Esophagus (tissue), 2 donors: ENCODE data around the gene MMEL1. TPM values are rescaled to one million over a fixed set of nuclear protein-coding genes. Genes with fewer than 3 reads are reported as not detected.

Experiments
- H3K27ac ChIP-seq, 2 donors: one replicate each; pipeline ENCODE4 v1.5.1; 2013; ENCODE audit warnings: low read depth in 2 of 2, mild to moderate bottlenecking in 2 of 2, inconsistent platforms in 1 of 2, low read length in 1 of 2, moderate library complexity in 1 of 2
- H3K27me3 ChIP-seq, 2 donors: one replicate each; pipeline ENCODE4 v1.6.1; 2013; ENCODE audit warnings: low read length in 2 of 2, control low read depth in 1 of 2, mild to moderate bottlenecking in 1 of 2; ENCODE audit not compliant: insufficient read depth in 2 of 2, control insufficient read depth in 1 of 2
- H3K36me3 ChIP-seq, 2 donors: one replicate each; pipeline ENCODE4 v1.6.1; 2013; ENCODE audit warnings: low read length in 1 of 2; ENCODE audit not compliant: control insufficient read depth in 2 of 2, insufficient read depth in 2 of 2
- H3K4me1 ChIP-seq, 2 donors: one replicate each; pipeline ENCODE4 v1.6.1; 2013; ENCODE audit warnings: low read length in 1 of 2; ENCODE audit not compliant: control insufficient read depth in 2 of 2, insufficient read depth in 2 of 2
- H3K4me3 ChIP-seq, 2 donors: one replicate each; pipeline ENCODE4 v1.5.1; 2013; ENCODE audit warnings: low read length in 2 of 2, mild to moderate bottlenecking in 2 of 2, low read depth in 1 of 2, moderate library complexity in 1 of 2
- H3K9me3 ChIP-seq, 2 donors: one replicate each; pipeline ENCODE4 v1.6.1; 2013; ENCODE audit warnings: mild to moderate bottlenecking in 2 of 2, low read depth in 1 of 2, low read length in 1 of 2, moderate library complexity in 1 of 2; ENCODE audit not compliant: control insufficient read depth in 2 of 2, insufficient read depth in 1 of 2
- WGBS, 2 donors: extraction: QIAGEN DNeasy Blood & Tissue Kit; methylation state at CpG; one replicate each; pipeline ENCODE4 v1.1.7; 2013; 5-methylcytosine and 5-hydroxymethylcytosine counted together
- polyA plus RNA-seq, 2 donors: library from polyadenylated mRNA; stranded (reverse); fragments of 200-250 nt; gene quantifications; one replicate each; pipeline ENCODE4 v1.2.3, GENCODE V29; 2013
- donor health status: healthy with polysubstance abuse.
- donor health status: Bipolar disorder and iron deficiency.

The MMEL1 gene
- polyA plus RNA-seq, 2 donors: 3.4 to 11.6 TPM

GRCh38 chr1:2612591-2613365, 20.0 kb downstream of the MMEL1 start:
- H3K27me3 ChIP-seq: no peaks in the 10 kb centered on the region

DNA sequence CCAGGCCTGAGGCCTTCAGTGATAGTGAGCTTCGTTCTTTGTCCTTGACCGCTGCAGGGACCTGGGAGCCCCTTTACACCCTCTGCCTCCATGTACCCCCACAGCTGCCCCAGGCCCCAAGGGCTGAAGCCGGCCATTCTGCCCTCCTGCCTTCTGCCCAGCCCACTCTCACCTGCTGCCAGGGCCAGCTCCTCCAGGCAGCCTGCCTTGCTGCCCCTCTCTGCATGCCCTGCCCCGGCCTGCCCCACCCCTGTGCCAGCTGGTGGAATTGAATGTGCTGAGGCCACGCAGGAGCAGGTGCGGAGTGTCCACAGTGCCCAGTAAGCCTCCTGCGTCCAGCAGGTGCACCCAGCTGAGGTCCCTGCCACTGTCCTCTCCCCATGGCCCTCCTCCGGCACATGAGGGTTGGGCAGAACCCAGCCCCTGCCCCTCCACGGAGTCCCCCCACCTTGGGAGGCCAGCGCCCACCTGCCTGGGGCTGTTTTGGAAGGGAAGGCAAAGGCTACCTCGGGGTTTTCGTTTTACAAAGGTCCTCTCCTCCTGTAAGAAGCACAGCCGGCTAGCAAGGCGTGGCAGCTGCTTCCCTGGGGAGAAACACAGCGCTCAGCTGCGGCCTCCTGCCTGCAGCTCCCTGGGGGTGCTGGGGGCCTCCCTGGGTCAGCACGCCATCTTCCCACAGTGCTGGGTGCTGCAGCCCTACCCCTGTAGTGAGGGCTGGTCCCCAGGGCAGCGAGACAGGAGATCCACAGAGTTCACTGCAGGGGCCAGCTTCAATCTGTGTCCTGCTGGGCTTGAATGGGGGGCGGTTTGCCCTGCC, 21.0 kb downstream of the MMEL1 start:
- Histone ChIP-seq H3K4me3 (no peak overlapping the region), H3K9me3 (peaks cover 0 to 7% of the 10 kb centered on the region in 2 donors), H3K27me3 (no peaks in the 10 kb centered on the region), H3K4me1 (peaks cover 0 to 3% of the 10 kb centered on the region in 2 donors), H3K27ac (no peak overlapping the region), H3K36me3 (no peaks in the 10 kb centered on the region)
- 73 to 78% methylated on average over 19 of the region's 19 CpGs for WGBS, 2 donors

More at GRCh38 chr1:2612591-2613365, 20.0 kb downstream of the MMEL1 start:
- peaks cover 0 to 3% of the 10 kb centered on the region in 2 donors for H3K4me1 ChIP-seq
- 83 to 87% methylated on average over 11 of the region's 11 CpGs for WGBS, 2 donors
- no peak overlapping the region for H3K4me3 ChIP-seq
- peaks cover 0 to 7% of the 10 kb centered on the region in 2 donors for H3K9me3 ChIP-seq
- no peaks in the 10 kb centered on the region for H3K36me3 ChIP-seq
- no peak overlapping the region for H3K27ac ChIP-seq

DNA sequence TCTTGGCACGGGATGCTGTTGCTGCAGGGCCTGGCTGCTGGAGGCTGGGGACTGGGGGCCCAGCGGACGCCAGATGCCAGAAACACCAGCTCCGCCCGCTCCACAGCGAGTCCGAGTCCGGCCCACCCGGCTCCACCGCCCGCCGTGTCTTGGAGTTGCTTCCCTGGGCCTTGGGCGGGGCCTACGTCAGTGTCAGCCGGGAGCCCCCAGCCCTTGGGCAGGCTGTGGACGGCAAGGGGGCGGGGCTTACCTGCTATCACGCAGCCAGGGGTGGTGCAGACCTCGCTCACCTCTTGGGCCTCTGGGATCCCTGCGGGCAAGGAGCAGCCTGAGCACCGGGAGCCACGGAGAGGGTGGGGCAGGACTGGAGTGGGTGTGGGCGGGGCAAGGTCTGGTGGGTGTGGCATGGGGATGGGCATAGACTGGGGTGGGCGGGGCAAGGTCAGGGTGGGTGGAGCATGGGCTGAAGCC, 21.8 kb downstream of the MMEL1 start:
- Histone ChIP-seq H3K27ac (no peak overlapping the region), H3K36me3 (no peaks in the 10 kb centered on the region), H3K27me3 (no peaks in the 10 kb centered on the region), H3K9me3 (peaks cover 0 to 7% of the 10 kb centered on the region in 2 donors), H3K4me1 (peaks cover 0 to 3% of the 10 kb centered on the region in 2 donors), H3K4me3 (no peak overlapping the region)
- 13 to 17% methylated on average over 24 of the region's 24 CpGs for WGBS, 2 donors

DNA sequence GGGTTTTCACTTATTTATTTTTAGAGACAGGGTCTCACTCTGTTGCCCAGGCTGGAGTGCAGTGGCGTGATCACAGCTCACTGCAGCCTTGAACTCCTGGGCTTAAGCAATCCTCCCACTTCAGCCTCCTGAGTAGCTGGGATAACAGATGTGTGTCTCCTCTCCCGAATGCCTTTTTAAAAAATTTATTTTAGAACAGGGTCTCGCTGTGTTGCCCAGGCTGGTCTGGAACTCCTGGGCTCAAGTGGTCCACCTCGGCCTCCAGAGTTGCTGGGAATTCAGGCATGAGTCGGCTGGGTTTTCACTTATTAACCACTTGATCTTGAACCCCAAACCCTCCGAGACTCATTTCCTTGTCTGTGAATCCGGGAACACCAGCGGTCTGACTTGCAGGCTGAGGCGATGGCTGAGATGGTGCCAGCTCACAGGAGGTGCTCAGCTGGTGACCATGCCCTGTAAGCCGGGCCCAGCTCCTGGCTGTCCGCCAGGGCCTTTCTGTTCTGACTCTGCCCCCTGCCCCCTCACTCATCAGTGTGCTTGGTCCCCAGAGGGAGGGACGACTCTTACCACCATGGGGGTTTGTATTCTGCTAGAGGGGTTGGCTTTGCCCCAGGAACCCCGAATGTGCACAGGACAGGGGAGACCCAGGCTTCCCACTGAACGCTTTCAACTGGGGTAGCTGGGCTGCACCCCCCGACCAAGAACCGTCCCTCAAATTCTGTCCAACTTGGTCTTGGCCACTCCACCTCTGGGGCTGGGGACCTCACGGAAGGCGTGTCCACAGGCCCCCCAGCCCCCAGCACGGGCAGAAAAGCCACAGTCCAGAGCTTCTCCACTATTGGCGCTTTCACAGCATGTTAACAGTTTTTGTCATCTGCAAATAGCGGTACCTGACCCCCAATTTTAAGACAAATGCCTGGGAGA, 22.5 kb downstream of the MMEL1 start:
- H3K36me3 ChIP-seq: no peaks in the 10 kb centered on the region
- H3K9me3 ChIP-seq: peaks cover 0 to 7% of the 10 kb centered on the region in 2 donors
- peaks cover 0 to 3% of the 10 kb centered on the region in 2 donors for H3K4me1 ChIP-seq
- H3K27ac ChIP-seq: no peak overlapping the region
- no peak overlapping the region for H3K4me3 ChIP-seq
- H3K27me3 ChIP-seq: no peaks in the 10 kb centered on the region
- WGBS, 2 donors: 60 to 65% methylated on average over 21 of the region's 21 CpGs

DNA sequence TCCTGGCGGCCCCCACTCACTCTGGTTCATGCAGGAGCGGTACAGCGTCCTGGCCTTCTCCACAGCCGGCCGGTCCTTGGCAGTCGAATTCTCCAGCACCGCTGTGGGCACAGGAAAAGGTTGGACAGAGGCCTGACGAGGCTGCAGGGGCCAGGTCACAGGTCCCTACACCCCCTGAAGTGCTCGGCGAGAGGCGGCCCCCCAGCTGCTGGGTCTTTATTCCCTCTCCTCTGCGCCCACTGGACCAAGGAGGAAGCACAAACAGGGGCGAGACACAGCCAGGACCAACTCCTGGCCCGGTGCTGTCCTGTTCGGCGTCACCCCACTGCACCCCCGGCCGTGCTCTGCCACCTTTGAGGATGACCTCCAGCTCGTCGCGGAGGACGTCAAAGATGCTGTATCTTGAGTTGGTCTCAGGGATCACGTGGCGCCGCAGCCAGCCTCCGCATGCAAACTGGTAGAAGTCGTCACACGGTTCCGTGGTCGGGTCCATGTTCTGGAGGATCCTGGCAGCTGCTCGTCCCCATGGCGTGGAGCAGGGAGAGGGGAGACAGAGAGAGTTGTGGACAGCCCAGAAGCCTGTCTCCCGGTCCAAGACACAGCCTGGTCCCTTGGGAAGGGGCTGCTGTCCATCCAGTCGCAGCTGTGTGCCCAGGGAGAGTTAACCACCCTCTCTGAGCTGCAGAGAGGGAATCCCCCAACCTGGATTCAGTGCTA, 23.3 kb downstream of the MMEL1 start:
- Histone ChIP-seq H3K36me3 (no peaks in the 10 kb centered on the region), H3K9me3 (peaks cover 0 to 7% of the 10 kb centered on the region in 2 donors), H3K27ac (no peak overlapping the region), H3K4me1 (peaks cover 0 to 3% of the 10 kb centered on the region in 2 donors), H3K27me3 (no peaks in the 10 kb centered on the region), H3K4me3 (no peak overlapping the region)
- 84 to 89% methylated on average over 34 of the region's 34 CpGs for WGBS, 2 donors

- Histone ChIP-seq H3K27me3 (no peaks in the 10 kb centered on the region), H3K36me3 (no peaks in the 10 kb centered on the region), H3K4me3 (no peak overlapping the region), H3K4me1 (peaks cover 0 to 3% of the 10 kb centered on the region in 2 donors), H3K27ac (no peak overlapping the region), H3K9me3 (no peaks in the 10 kb centered on the region)
- WGBS, 2 donors: 56 to 63% methylated on average over 12 to 13 of the region's 13 CpGs
Observed at GRCh38 chr1:2607641-2608091, 25.1 kb downstream of the MMEL1 start.

DNA sequence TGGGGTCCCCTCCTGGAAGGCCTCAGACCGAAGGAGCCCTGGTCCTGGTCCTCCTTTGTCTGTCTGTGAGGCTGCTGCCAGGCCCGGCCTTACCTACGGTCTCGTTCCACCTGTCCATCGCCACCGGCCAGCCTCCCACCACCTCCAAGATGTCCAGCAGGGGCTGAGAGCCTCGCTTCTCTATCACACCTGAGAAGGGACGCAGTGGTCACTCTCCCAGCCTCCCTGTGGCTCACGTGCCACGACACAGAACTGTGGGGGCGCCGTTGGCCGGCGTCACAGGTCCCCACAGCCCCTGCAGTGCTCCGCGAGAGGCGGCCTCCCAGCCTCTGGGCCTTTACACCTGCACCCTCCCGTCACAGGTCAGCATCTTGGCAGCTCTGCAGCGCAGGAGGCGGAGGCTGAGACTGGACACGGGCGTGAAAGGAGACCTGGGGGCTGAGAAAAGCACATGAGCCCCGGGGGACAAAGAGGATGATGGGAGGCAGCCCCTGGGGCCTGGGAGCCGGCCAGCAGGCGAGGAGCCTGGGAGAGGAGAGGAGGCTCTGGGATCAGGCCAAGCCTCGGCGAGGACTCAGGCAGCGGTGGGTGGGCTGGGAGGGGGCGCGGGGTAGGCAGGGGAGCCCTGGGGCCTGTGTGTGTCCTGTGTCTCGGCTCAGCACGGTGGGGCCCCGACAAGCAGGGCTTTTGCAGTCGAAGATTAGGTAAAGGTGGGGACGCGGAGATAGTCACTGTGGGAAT, 25.8 kb downstream of the MMEL1 start:
- Histone ChIP-seq H3K4me3 (no peak overlapping the region), H3K4me1 (peaks cover 0 to 3% of the 10 kb centered on the region in 2 donors), H3K9me3 (no peaks in the 10 kb centered on the region), H3K36me3 (no peaks in the 10 kb centered on the region), H3K27me3 (no peaks in the 10 kb centered on the region), H3K27ac (no peak overlapping the region)
- WGBS, 2 donors: 73 to 82% methylated on average over 35 to 36 of the region's 36 CpGs

GRCh38 chr1:2606396-2606880, 26.4 kb downstream of the MMEL1 start:
- 77 to 83% methylated on average over 14 to 15 of the region's 15 CpGs for WGBS, 2 donors
- H3K4me3 ChIP-seq: no peak overlapping the region
- H3K36me3 ChIP-seq: no peaks in the 10 kb centered on the region
- H3K27me3 ChIP-seq: no peaks in the 10 kb centered on the region
- H3K9me3 ChIP-seq: peaks cover 0 to 2% of the 10 kb centered on the region in 2 donors
- no peak overlapping the region for H3K27ac ChIP-seq
- peaks cover 0 to 3% of the 10 kb centered on the region in 2 donors for H3K4me1 ChIP-seq
